ENCODE results near the gene GON4L. TPM values are rescaled to one million over a fixed set of nuclear protein-coding genes. Genes with fewer than 3 reads are reported as not detected.
A peak's percentile ranks its signal among the peaks of the same experiment; 100 is the strongest.
"Not testable (repeated sequence)": the region's sequence is repeated elsewhere in the genome, so short reads cannot be mapped to it uniquely, and the experiment has no call there.

GON4L gene
- total RNA-seq, 1 donor: 26.4 TPM

- DNase-seq (ENCODE audit: low read depth in 2 of 3, low spot score in 2 of 3): no peak
Measured at GRCh38 chr1:155873860-155874259, 16.8 kb upstream of the GON4L start.

DNA sequence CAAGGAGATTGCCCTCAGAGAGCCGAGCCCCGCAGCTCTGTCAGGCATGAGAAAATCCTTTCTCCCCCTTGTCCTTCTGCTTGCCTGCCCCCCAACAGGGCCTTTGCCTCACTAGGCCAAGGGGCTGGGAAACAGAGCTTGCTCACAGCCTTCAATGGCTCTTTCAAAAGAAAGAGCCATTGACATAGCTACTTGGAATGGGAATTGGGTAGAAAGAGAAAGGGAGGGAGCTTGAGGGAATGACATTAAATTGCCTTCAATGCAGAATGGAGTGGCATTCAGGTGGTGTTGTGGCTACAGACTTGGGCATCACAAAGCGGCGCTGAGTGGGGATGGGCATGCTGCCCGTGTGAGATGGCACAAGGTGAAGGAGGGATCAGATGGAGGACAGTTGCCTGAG, 15.5 kb upstream of the GON4L start:
- DNase-seq (ENCODE audit: low read depth in 2 of 3, low spot score in 2 of 3): no peak

DNA sequence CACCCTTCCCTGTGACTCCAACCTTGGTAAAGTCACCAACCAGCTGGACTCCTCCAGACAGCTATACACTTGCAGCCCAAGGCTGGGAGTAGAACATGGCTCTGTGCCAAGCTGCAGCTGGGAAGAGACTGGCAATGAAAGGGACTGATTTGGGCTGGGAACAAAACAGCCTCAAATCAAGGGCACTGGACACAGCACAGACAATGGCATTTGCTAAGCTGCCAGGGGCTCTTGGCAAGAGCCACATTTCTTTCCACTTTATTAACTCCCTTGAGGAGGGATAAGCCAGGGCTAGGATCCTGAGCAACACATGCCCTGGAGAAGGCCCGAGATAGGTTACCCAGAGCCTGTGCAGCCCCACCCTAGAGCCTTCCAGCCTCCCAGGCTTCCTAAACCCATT, 14.4 kb upstream of the GON4L start:
- no peak for DNase-seq (ENCODE audit: low read depth in 2 of 3, low spot score in 2 of 3)

- no peak for DNase-seq (ENCODE audit: low read depth in 2 of 3, low spot score in 2 of 3)
Measured at GRCh38 chr1:155867766-155868165, 10.8 kb upstream of the GON4L start.

GRCh38 chr1:155864393-155864792, 7.4 kb upstream of the GON4L start:
- DNase-seq (ENCODE audit: low read depth in 2 of 3, low spot score in 2 of 3): no peak

DNA sequence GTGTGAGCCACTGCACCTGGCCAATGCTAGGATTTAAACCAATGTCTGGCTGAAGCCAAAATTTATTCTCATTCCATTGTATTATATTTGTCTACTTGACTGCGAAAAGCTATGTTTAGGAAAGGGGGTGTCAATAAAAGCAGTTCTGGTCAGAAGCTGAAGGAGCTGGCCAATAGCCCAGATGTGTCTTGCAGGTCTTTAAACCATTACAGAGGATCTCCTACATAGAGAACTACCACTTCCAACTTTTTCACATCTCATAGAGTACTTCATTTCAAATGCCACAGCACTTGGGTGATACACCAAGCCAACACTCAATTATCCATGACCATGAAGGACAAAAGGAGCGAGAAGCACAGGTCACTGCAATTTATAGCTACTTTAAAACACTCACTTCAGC, 4.9 kb upstream of the GON4L start:
- no peak for DNase-seq (ENCODE audit: low read depth in 2 of 3, low spot score in 2 of 3)

DNA sequence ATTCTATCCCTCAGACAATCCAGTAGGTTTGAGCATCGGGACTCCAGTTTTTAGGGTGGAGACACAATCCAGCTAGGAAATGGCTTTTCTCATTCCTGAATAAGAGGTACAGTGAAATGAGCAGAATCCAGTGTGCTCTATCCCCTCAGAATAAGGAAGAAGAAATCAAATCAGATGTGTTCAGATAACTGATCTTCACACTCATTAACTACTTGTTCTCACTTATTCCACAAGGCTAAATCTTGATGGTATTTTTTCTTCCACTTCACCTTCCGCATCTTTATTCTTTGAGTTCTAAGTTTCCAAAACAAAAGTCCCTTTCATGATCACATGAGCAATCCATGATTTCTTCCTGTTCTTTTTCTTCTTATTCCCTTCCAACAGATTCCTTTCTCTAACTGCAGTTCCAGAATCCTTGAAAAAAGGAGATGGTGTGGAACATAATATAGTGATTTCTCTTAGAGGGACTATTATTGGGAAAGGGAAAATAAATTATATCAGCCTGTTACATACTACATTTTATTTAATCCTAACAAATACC, 4.0 kb upstream of the GON4L start:
- no peak for DNase-seq (ENCODE audit: low read depth in 2 of 3, low spot score in 2 of 3)

GRCh38 chr1:155859881-155860871, 3.2 kb upstream of the GON4L start:
- DNase-seq (ENCODE audit: low read depth in 2 of 3, low spot score in 2 of 3): peak; percentile 22 to 92 (median 84)

- peak; percentile 76 to 98 (median 95) for DNase-seq (ENCODE audit: low read depth in 2 of 3, low spot score in 2 of 3)
Measured at GRCh38 chr1:155859234-155859829, 2.3 kb upstream of the GON4L start, which contains the start of gene SYT11. Gene SYT11 (plus strand): TSS chr1:155859567. CDS start chr1:155859762, 195 bp downstream.

DNA sequence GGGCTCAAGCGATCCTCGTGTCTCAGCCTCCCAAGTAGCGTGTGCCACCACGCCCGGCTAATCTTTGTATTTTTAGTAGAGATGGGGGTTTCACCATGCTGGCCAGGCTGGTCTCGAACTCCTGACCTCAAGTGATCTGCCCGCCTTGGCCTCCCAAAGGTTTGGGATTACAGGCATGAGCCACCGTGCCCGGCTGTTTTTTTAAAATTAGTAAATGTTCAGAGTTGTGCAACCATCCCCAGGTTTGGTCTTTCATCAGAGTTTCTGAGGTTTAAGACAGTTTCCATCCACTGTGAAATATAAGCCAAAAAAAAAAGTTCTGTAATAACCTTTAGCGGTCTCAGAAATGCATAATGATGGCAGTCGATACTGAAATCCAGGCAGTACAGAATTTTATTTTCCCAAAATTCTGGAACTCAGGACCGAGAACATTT, 1.8 kb upstream of the GON4L start:
- DNase-seq (ENCODE audit: low read depth in 2 of 3, low spot score in 2 of 3): no peak

DNA sequence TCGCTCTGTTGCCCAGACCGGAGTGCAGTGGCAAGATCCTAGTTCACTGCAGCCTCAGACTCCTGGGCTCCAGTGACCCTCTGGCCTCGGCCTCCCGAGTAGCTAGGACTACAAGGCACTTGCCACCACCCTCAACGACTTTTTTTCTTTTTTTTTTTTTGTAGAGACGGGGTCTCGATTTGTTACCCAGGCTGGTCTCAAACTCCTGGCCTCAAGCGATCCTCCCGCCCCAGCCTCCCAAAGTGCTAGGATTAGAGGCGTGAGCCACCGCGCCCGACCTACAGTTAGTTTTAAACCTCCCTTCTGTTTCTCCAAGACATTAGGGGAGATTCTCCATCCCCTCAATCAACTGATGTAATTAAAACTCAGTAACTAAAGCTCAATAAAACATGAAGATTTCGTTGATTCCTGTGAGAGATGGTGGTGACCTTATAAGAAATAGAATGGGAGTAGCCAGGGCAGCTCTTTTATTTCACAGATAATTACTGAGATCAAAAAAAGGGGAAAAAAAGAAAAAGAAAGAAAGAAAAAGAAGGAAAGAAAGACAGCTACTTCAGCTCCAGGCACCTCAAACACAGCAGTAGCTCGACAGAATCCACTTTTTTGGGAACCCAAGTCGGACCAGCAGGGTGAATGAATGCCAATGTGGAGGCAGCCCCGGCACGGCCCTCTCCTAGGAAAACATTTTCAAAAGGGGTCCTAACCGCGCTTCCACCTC, 598 bp downstream of the GON4L start:
- no peak for DNase-seq (ENCODE audit: low read depth in 2 of 3, low spot score in 2 of 3)

DNA sequence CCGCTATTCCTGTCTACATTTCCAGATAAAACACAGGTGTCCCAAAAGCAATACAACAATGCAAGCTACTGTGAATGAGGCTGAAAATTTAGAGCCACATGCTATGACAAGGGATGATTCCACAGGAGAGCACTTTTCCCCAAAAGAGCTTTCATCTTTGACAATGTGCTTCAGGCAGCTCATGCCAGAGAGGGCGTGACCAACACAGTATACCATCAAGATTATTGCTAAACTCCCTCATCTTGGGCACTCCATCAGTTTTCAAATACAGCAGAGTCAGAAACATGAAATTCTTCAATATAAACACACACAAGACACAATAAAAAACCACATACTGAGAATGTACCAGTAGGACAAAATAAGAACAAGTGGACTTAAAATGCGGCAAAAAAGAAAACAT, 6.7 kb downstream of the GON4L start:
- DNase-seq (ENCODE audit: low read depth in 2 of 3, low spot score in 2 of 3): no peak

DNA sequence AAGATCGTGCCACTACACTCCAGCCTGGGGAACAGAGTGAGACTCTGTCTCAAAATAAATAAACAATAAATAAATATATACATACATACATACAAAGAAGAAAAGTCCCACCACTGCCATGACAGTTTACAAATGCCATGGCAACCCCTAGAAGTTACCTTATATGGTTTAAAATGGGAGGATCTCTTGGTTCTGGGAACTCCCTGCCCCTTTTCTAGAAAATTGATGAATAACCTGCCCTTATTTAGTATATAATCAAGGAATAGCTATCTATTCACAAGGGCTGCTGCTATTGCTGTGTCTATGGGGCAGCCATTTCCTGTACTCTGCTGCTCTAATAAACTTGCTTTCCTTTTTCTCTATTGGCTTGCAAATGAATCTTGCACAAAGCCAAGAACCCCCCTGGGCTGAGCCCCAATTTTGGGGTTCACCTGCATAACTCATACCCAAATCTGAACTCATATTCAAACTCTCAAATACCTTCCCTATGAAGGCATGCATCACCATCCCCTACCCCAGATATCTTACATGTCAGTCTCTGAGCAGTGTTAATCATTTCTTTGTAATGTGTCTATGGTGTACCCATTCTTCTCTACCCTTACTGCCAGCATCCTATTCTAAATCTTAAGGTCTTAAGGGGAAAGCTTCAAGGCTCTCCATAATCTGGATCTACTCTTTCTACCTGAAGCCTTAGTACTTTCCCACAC, 9.0 kb downstream of the GON4L start:
- DNase-seq (ENCODE audit: low read depth in 2 of 3, low spot score in 2 of 3): no peak

DNA sequence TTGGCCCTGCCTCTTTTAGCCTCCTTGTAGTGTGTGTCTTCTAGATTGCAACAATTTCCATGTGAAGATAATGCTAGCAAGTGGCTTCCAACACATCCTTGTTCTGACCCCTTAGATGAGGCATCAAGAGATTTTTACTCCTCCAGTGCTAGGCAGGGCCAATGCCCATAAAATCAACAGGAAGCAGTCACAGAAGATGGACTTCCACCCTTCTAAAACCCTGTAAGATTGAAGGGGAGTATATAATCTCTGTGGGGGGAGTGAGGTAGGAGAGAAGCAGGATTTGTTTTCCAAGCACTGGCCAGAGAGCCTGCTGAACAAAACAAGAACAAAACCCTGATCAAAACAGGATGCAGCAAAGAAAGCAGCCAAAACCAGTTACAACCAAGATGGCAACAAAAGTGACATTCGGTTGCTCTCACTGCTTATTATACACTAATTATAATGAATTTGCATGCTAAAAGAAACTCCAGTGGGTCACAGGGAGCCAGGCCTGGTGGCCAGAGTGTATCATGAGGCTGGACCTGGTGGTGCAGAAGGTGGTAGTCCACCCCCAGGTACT, 12.1 kb downstream of the GON4L start:
- no peak for DNase-seq (ENCODE audit: low read depth in 2 of 3, low spot score in 2 of 3)

GRCh38 chr1:155840386-155840785, 16.6 kb downstream of the GON4L start:
- no peak for DNase-seq (ENCODE audit: low read depth in 2 of 3, low spot score in 2 of 3)

DNA sequence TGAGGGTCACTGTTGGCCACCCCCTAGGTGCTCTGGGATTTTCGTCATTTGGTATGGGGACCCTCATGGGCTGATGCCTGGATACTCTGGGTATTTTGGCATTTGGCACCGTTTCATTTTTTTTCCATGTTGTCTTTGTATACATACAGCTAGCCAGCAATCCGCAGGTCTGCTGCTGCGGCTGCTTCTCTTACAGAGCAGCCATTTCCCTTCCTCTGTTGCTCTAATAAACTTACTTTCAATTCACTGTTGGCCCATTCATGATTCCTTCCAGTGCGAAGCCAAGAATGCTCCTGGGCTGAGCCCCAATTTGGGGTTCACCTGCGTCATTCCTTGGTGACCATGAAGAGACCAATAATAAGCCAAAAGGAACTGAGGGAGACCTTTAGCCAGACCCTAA, 21.5 kb downstream of the GON4L start:
- no peak for DNase-seq (ENCODE audit: low read depth in 2 of 3, low spot score in 2 of 3)

- not testable (repeated sequence) for DNase-seq (ENCODE audit: low read depth in 2 of 3, low spot score in 2 of 3)
Measured at GRCh38 chr1:155834927-155835399, 22.1 kb downstream of the GON4L start.

- DNase-seq (ENCODE audit: low read depth in 2 of 3, low spot score in 2 of 3): no peak
Measured at GRCh38 chr1:155834296-155834926, 22.6 kb downstream of the GON4L start.

- no peak for DNase-seq (ENCODE audit: low read depth in 2 of 3, low spot score in 2 of 3)
Measured at GRCh38 chr1:155833665-155834295, 23.2 kb downstream of the GON4L start.

Data from hematopoietic multipotent progenitor cell (in vitro differentiated cells).